Stimulated activated naive CD4-positive, alpha-beta T cell (primary cell): ENCODE data around the gene SPOCD1.

Experiments
- DNase-seq, 6 experiments: peaks; one replicate each; lab custom pipeline; 2025; lab: John Stamatoyannopoulos, UW

SPOCD1 gene

GRCh38 chr1:31771891-31772668, 43.7 kb downstream of the SPOCD1 start:
- DNase-seq: peak; percentile 14 to 58 (median 34)

- DNase-seq: no peak
These were observed 46.0 kb downstream of the SPOCD1 start for GRCh38 chr1:31769720-31770390.

GRCh38 chr1:31768939-31769704, 46.7 kb downstream of the SPOCD1 start:
- no peak for DNase-seq

GRCh38 chr1:31768407-31768907, 47.4 kb downstream of the SPOCD1 start:
- DNase-seq: no peak

GRCh38 chr1:31767225-31767624, 48.6 kb downstream of the SPOCD1 start:
- DNase-seq: no peak

- no peak for DNase-seq
These were observed 50.3 kb downstream of the SPOCD1 start for GRCh38 chr1:31765516-31765915.

GRCh38 chr1:31765041-31765467, 50.8 kb downstream of the SPOCD1 start:
- DNase-seq: peak in 2 of 6 experiments; percentile 16 to 39

GRCh38 chr1:31764312-31765040, 51.3 kb downstream of the SPOCD1 start, which contains the start of gene ADGRB2:
TSS of gene ADGRB2 (minus strand) at chr1:31764340. CDS start at chr1:31757221, 7,119 bp downstream.
- peak; percentile 9 to 39 (median 24) for DNase-seq

GRCh38 chr1:31763671-31764311, 52.0 kb downstream of the SPOCD1 start:
- DNase-seq: peak in 2 of 6 experiments; percentile 20 to 27

GRCh38 chr1:31762726-31763670, 52.8 kb downstream of the SPOCD1 start:
- peak; percentile 39 to 70 (median 59) for DNase-seq

- DNase-seq: no peak
These were observed 53.5 kb downstream of the SPOCD1 start for GRCh38 chr1:31762323-31762722.

- no peak for DNase-seq
These were observed 53.9 kb downstream of the SPOCD1 start for GRCh38 chr1:31761883-31762282.

- DNase-seq: peak; percentile 31 to 57 (median 53)
These were observed 55.1 kb downstream of the SPOCD1 start for GRCh38 chr1:31760471-31761470.

- no peak for DNase-seq
These were observed 56.4 kb downstream of the SPOCD1 start for GRCh38 chr1:31759298-31760023.

- DNase-seq: no peak
These were observed 57.0 kb downstream of the SPOCD1 start for GRCh38 chr1:31758823-31759222.

GRCh38 chr1:31757989-31758388, 57.8 kb downstream of the SPOCD1 start:
- DNase-seq: no peak

- no peak for DNase-seq
These were observed 58.6 kb downstream of the SPOCD1 start for GRCh38 chr1:31757204-31757679.

GRCh38 chr1:31756578-31756977, 59.2 kb downstream of the SPOCD1 start:
- no peak for DNase-seq
